ENCODE measurements around the gene CNOT1. TPM values are rescaled to one million over a fixed set of nuclear protein-coding genes. Genes with fewer than 3 reads are reported as not detected.

CNOT1 gene
- total RNA-seq, 1 donor from 2014 or later = 247 TPM

DNA sequence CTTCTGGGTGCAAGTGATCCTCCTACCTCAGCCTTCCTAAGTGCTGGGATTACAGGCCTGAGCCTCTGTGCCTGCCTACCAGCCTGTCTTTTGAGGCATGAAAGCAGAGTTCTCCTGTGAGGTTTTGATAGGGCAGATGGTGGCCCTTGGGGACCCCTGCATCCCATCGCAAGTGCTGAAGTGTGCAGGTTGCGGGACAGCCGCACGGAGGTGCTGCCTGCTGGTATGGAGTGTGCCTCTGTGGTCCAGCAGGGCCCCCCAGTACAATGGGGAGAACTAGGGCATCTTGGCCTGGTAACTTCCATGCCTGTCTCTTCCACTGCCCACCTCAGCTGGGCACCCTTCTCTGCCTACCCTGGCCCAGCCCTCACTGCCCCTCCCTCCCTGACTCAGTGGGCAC lies 139.6 kb downstream of the CNOT1 start:
- intact Hi-C loops (cut with micrococcal nuclease) = no loop called here

DNA sequence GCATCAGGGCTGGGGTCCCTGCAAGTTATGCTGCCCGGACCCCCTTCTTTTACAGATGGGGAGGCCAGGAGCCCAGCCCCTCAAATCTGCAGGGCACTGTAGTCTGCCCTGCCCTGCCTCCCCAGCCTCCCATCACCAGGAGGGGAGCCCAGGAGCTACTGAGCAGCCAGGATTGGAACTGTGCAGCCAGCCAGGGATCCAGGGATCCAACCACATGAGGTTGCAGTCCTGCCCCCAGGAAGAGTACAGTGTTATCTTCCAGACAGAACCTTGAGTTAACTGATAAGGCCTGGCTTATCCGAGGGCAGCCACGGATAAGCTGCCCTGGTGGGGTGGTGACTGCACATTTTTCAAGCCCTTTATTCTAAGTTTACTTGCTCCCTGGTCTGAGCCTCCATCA lies 141.1 kb downstream of the CNOT1 start:
- intact Hi-C loops (cut with micrococcal nuclease) = no loop called here

DNA sequence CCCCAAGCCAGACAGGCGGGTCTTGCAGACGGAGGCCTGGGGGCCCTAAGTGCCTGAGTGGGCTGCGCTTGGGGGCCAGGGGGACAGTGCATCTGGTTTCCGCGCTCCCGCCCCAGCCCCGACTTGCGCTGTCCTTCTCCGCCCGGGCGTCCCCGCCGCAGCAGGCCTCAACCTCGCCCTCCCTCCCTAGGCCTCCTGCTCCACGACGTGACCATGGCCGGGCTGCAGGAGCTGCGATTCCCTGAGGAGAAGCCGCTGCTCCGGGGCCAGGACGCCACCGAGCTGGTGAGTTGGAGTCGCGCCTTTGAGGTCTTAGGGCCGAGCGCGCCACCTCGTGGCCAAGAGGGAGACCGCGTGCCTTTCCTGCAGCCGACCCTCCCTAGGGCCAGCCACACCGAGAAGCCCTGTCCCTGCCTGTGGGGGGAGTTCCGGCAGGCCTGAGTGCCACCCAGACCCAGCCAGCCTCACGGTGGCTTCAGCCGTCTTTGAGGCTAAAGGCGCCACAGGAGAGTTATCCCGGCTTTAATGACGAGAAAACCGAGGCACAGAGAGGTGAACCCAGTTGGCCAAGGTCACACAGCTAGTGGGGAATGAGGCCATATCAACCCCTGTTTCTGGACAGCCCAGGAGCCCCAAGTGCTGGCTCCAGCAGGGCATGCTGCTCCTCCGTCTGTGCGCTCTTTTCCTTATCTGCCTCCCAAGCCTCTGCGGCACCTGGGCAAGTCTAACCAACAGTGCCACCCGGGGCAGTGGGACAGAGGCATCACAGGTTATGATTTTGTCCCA lies 141.9 kb downstream of the CNOT1 start:
- intact Hi-C loops (cut with micrococcal nuclease) = loop anchor here (1.0 to 2.0 kb wide), 2 partner anchors 143 to 151 kb away; no protein-coding TSS in a partner anchor

DNA sequence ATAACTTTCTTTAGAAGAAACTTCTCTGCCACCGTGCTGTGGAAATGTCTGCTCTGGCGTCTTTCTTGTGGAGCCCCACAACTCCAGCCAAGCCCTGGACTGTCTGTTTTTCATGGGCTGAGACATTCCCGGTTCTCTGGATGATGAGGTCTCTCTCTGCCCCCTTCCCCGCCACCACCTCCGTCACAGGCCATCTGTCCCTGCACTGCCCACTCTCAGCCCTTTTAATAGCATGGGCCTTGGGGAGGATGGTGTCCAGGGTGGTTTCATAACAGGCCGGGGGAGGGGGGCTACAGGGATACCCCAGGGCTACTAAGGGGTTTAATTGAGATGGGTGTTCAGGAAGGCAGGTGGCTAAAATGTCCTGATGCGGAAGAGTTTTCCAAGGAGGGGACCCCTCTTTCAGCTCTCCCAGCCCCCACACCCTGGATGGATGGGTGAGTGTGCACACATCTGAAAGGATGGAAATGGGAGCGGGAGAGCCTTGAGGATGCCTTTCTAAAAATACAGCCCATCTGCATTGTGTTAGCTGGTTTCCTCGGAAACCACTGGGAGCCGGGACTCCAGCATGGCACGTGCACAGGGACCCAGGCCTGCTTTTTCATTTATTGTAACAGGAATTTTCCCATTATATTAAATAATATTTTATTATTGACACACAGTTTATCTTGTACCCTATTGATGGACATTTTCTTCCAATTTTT lies 144.3 kb downstream of the CNOT1 start:
- intact Hi-C loops (cut with micrococcal nuclease) = no loop called here

DNA sequence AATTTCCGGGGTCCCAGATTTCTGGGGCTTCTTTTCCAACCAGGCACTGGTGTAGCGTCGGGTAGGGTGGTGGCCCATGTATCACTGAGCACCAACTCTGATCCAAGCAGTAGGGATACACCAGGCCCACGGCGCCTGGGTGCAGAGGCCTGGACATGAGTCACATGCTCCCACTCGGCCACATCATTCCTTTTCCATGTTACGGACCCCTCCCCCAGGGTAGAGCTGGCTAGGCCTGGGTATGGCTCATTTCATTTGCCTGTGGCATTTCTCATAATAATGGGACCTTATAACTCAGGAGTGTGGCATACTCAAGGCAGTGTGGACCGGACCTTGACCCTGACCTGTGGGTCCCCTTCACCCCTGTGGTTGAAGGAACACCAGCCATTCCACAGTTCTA lies 147.7 kb downstream of the CNOT1 start:
- intact Hi-C loops (cut with micrococcal nuclease) = no loop called here

DNA sequence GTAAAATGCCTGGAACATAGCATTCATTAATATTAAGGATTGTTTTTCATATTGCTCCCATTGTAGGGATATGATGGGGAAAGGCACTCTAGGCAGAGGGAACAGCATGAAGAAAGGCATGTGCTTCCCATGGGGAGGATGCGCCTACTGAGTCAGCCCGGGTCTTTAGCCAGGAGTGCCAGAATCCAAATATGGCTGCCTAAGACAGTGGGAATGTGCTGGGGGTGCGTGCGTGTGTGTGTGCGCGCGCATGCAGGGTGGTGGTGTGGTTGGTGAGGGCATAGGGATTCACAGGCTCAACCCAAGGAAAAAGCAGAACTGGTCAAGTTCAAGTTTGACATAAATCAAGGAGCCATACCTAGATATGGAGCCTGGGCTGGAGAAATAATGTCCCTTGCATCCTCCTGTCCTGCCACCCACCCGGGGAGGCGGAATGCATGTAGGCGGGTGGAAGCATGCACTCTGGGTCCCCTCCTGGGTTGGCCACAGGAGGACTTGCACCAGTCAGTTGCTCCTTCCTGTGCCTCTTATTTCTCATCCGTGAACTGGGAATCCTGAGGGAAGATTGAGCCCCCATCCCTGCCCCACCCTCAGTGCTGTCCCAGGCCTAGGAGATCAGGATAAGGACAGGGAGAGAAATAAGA lies 148.3 kb downstream of the CNOT1 start:
- intact Hi-C loops (cut with micrococcal nuclease) = no loop called here

DNA sequence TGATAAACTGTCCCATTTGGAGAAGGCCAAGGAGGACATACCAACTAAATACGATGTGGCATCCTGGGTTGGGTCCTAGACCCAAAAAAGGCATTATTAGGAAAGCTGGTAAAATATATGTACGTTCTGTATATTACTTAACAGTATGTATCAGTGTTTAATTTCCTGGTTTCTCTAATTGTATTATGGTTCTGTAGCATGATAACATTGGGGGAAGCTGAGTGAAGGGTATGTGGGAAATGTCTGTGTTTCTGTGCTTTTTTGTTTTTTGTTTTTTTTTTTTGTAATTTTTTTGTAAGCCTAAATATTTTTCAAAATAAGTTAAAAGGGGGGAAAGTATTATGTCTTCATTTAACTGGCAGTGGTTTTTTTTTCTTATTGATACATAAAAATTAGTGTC lies 151.2 kb downstream of the CNOT1 start:
- intact Hi-C loops (cut with micrococcal nuclease) = no loop called here

DNA sequence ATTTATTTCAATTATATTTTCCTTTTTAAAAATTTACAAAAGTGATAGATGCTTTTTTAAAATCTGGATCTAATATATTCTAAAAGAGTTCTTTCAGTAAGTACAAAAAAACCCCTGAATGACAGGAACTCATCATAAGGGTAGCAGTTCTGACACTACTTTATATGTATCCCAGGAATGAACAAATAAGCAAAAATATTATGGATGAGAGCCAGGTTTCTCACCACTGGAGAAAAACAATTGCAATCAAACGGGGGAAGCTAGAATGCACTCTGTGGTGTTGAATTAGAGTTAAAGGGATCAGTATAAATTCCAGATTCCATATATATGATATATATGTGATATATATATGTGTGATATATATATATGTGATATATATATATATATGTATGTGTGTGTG lies 152.8 kb downstream of the CNOT1 start:
- intact Hi-C loops (cut with micrococcal nuclease) = no loop called here

DNA sequence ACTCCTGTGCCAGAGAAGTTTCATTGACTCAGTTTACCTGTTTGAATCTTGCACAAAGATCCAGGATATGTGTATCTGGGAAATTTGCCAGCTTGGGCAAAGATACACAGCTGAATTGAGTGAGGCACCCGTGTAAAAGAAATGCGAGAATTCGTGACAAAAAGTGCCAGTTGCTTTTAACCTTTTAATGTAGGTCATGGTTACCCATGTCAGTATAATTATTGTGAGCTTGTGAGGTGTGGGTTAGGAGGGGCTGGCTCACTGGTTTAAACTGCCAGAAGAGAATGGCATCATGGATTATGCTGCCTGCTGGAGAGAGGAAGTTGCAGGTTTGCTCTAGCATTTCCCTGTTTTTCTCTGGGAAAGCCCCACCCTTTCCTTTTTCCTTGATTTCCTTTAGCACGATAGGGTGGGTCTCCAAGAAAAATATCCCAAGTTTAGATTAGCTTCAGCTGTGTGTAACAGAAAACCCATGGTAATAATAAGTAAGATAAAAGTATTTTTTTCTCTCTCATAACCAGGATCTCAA lies 154.5 kb downstream of the CNOT1 start:
- intact Hi-C loops (cut with micrococcal nuclease) = no loop called here

DNA sequence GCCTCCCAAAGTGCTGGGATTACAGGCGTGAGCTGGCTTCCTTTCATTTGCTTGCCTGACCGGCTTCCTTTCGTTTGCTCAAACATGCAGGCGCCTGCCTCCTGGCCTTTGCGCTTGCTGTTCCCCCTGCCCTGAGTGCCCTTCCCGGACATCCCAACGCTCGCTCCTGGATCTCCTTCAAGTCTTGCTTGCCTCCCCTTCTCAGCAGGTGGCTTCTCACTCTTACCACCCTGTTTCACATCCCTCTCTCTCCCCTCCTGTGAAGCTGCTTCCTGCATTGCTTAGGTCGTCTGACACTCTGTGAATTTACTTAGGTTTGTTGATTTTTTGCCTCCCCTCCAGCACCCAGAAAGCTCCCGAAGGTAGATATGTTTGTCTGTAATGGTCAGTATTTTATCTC lies 155.3 kb downstream of the CNOT1 start:
- intact Hi-C loops (cut with micrococcal nuclease) = no loop called here

DNA sequence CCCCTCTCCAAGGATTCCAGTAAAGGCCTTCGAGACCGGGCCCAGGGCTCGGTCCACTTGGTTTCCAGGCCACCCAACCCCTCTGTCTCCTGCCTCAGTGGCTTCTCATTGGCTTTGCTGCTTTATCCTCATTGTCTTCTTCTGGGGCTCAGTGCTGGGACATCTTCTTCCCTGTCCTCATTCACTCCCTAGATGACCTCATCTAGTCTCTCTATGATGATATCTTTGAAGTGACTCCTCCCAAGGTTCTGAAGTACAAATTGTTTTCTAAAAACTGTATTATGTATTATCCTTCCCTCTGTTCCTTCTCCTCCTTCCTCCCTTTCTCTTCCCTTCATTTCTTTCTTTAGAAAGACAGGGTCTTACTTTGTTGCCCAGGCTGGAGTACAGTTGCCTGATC lies 156.8 kb downstream of the CNOT1 start:
- intact Hi-C loops (cut with micrococcal nuclease) = no loop called here

DNA sequence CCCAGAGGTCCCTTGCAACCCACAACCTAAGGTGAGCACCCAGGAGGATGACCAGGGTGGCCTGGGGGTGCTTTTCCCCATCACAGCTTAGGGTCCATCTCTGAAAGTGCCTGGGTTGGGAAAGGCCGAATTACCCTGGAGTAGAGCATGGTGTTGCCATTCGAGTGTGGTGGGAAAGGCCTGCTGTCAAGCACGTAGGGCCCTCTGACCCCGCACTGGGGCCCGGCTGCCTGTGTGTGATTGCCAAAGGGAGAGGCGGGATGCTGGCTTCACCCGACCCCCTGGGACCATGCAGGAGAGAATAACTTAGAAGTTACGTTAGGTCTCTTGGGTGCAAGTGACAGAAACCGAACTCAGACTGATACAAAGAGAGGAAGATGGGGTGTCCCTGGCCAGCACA lies 157.4 kb downstream of the CNOT1 start:
- intact Hi-C loops (cut with micrococcal nuclease) = no loop called here

DNA sequence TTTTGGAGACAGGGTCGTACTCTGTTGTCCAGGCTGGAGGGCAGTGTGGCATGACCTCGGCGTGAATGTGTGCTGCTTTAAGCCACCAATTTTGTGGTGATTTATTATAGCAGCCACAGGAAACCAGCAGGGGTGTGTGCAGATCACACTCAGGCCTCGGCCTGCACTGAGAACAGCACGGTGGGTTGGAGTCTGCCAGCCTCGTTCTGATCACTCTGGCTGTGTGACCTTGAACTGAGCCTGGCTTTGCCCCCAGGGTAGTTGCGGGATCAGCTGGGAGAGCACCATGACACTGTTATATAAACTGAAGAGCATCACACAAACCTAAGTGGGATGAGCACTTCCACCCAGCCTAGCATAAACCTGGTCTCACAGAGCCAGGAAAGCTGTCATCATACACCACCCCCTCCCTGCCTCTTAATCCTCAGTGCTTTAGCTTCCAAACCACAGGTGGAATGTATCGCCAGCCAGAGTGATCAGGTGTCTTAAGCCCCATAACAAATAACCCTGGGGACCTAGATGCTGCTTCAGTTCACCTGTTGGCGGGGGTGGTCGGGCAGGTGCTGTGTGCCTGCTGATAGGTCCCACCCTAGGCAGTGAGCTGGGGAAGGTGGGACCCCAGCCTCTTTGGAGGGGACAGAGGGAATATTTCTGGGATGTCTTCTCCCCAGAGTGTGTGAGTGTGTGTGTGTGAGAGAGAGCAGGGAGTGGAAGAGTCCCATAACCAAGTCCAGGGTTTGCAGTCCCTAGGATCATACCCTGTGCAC lies 158.2 kb downstream of the CNOT1 start:
- intact Hi-C loops (cut with micrococcal nuclease) = no loop called here

Other genes starting within 250 kb of the CNOT1 start
- 17.8 and 18.5 TPM in 2 replicates for gene GINS3, start 237.4 kb downstream of the CNOT1 start, total RNA-seq
- 0.25 and 0.66 TPM in 2 replicates for gene NDRG4, start 129.7 kb downstream of the CNOT1 start, total RNA-seq
- gene SETD6, start 114.3 kb downstream of the CNOT1 start, total RNA-seq = 15.7 and 17.6 TPM in 2 replicates
- gene SLC38A7, start 54.9 kb upstream of the CNOT1 start, total RNA-seq = 12.7 and 13.7 TPM in 2 replicates
- 85.3 and 86.6 TPM in 2 replicates for gene GOT2, start 104.5 kb upstream of the CNOT1 start, total RNA-seq